ENCODE results near the gene WDFY4. TPM values are rescaled to one million over a fixed set of nuclear protein-coding genes. Genes with fewer than 3 reads are reported as not detected.

The WDFY4 gene
- total RNA-seq, 1 experiment from 2014 or later: not detected

DNA sequence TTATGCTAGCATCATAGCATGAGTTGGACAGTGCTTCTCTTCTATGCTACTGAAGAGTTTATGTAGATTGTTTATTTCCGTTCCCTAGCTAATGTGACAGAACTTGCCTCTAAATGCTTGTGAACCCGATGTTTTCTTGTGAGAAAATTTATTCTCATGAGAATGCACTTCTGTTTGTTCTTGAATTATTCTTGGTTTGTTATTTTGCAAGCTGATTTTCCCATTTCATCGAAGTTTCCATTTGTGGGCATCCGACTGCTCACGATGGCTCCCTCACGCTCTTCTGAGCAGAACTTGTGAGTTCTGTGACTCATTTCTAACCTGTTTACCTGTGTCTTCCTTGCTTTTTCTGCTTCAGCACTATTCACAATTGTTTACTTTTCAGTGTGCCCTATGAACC, 59.9 kb downstream of the WDFY4 start:
- DNase-seq (ENCODE audit: low read depth): no peak

DNA sequence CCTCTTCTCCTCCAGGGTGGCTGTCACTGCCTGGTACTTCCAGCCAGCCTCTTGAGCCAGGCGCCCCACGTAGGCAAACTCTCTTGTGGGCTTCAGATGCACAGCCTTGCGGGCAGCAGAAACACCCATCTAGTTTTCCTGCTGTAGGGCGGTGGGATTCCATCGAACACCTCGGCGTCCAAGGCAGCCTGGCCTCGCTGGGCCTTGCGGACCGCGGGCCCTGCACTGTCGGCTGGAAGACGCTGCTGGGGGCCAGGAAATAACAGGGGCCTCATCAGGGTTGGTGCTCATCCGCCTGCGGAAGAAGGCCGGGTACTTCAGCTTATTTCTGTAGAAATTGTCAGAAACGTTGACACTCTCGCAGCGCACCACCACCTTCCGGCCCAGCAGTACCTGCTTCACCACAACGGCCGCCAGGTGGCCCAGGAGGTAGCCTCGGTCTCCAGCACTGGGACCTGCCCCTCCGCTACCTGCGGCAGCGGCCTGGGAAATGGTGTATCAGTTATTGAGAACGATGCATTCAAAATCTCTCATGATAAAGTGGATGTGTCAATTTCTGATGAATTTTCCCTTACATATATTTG, 61.1 kb downstream of the WDFY4 start:
- no peak for DNase-seq (ENCODE audit: low read depth)

GRCh38 chr10:48748573-48748972, 63.9 kb downstream of the WDFY4 start:
- DNase-seq (ENCODE audit: low read depth): no peak

DNA sequence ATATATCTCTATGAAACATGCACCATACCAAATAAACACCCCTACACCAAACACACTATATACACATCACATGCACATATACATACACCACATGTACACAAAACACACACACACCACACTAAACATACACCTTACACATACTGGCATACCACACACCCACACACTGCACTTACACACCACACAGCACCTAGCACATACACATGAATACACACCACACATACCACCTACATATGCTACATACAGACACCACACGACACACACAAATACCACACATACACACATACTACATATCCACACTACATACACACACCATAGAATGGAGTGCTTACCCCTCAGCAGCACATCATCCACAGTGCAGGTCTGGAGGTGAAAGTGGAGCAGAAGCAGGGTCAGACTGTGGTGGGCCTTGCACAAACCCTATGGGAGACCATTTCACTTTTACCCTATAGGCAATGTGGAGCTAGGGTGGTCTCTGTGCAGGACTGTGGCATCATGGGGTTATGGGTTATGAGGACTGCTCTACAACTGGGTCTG, 64.6 kb downstream of the WDFY4 start:
- DNase-seq (ENCODE audit: low read depth): no peak

GRCh38 chr10:48750019-48750418, 65.3 kb downstream of the WDFY4 start:
- no peak for DNase-seq (ENCODE audit: low read depth)

- no peak for DNase-seq (ENCODE audit: low read depth)
Observed at GRCh38 chr10:48750991-48751390, 66.3 kb downstream of the WDFY4 start.

DNA sequence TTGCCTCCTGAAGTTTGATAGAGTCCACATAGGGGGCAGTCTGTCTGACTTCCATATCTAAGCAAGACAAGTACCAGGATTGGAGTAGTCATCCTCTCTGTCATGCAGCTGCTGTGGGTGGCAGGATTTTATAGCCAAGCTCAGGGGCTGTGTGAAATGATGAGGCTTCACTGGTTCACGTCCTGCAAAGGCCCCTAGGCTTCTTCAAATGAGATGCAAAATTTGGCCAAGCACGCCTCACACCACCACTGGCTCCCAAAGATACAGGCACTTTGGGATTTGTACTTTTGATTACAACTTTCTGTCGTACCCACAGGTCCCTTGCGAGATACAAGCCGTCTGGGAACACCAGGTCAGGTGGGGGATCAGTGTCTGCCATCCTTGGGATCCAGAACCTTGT, 67.1 kb downstream of the WDFY4 start:
- no peak for DNase-seq (ENCODE audit: low read depth)

DNA sequence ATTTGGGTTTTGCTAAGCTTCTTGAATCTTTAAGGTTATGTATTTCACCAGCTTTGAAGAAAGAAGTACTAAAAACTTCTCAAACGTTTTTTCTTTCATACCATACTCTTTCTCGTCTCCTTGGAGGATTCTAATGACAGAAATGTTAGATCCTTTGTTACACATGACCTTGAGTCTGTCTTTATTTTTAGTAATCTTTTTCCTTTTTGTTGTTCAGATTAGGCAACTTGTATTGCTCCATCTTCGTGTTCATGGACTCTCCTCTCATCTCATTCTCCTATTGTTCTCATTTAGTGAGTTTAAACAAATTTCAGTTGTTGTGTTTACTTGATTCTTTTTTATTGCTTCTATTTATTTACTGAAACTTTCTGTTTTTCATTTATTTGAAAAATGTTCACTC, 73.7 kb downstream of the WDFY4 start:
- no peak for DNase-seq (ENCODE audit: low read depth)

- DNase-seq (ENCODE audit: low read depth): no peak
Observed at GRCh38 chr10:48759113-48759901, 74.6 kb downstream of the WDFY4 start.

GRCh38 chr10:48760983-48761382, 76.3 kb downstream of the WDFY4 start:
- DNase-seq (ENCODE audit: low read depth): no peak

DNA sequence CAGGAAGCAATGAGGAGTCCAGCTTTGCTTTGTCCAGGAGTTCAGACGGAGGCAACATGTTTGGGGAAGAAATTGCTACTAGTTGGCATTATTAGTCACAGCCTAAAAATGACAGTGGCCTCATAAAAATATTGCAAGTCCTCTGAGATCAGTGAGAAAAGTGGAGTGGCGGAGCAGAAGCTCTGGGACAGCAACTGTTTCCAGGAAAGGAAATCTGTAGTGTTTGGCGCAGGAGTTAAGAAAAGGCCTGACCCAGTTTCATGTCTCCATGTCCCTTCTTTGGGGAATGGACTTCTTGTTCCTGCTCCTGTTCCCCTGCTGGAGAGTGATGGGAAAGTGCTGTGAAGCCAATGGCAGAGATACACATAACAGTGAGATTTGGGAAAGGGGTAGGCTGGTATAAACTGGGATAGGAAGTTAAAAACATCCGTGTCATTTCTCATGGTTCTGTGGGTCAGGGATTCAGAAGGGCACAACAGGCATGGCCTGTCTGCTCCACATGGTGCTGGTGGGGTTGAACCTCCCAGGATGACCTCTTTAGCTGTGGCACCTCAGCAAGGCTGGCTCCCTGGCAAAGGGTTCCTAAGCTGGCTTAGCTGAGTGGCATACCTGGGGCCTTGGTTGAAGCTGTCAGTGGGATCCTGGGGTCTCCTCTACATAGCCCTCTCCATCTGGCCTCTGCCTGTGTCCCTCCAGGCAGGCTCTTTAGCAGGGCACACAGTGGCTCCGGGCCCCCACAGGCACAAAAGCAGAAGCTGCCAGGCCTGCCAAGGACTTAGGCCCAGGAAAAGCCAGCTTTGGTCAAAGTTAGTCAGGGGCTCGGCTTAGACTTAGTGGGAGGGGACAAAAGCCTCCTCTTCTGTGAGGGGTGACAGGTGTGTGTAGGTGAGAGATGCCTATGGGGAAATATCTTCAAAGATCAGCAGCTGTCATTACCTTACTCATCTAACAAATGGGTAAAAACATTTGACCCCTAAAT, 77.7 kb downstream of the WDFY4 start:
- no peak for DNase-seq (ENCODE audit: low read depth)

- DNase-seq (ENCODE audit: low read depth): no peak
Observed at GRCh38 chr10:48763403-48763965, 78.8 kb downstream of the WDFY4 start.

DNA sequence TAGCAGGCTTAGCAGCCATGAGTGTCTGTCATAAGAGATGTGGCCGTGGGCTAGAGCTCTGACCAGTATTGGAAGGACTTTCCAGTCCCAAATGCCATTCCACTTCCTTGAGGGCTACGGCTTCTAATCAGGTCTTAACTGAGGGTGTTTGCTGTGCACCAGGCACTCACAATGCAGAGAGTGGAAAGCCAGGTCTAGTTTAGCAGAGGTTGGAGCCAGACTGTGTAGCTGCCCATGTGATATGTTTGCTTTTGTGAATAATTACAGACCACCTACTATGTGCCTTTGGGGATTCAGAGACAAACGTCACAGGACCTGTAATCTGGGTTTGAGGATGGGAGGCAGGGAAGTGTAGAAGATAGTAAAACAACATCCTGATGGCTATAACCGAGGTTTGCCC, 79.8 kb downstream of the WDFY4 start:
- no peak for DNase-seq (ENCODE audit: low read depth)

DNA sequence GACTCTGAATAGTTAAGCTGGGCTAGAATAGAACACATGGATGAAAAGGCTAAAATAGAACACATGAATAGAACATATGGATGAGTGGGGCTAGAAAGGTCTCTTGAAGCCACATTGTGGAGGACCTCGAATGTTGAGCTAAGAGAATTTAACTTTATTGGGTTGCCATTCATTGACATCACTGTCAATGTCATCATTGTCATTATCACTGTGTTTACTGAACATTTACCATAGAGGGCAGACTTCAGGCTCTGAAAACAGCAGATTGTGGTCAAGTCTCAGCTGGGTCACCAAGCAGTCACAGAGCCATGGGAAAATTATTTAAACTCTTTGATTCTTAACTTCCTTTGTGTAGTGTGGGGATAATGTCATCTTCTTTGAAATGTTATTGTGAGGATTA, 80.4 kb downstream of the WDFY4 start:
- DNase-seq (ENCODE audit: low read depth): no peak

DNA sequence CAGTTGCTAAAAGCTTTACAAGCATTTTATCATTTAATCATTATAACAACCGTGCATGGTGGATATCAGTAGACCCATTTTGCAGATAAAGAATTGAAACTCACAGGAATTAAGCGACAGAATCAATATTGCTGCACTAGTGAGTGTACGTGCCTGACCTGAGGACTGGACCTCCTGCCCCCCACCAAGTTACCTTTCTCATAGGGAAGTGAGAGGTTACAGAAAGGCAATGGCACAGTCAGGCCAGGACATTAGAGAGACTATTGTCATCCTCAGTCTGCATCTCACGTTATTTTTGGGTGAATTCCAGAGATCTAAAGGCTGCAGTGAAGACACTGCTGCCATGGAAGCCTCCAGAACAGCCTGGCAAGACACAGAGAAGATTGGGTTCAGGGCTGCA, 80.9 kb downstream of the WDFY4 start:
- no peak for DNase-seq (ENCODE audit: low read depth)

DNA sequence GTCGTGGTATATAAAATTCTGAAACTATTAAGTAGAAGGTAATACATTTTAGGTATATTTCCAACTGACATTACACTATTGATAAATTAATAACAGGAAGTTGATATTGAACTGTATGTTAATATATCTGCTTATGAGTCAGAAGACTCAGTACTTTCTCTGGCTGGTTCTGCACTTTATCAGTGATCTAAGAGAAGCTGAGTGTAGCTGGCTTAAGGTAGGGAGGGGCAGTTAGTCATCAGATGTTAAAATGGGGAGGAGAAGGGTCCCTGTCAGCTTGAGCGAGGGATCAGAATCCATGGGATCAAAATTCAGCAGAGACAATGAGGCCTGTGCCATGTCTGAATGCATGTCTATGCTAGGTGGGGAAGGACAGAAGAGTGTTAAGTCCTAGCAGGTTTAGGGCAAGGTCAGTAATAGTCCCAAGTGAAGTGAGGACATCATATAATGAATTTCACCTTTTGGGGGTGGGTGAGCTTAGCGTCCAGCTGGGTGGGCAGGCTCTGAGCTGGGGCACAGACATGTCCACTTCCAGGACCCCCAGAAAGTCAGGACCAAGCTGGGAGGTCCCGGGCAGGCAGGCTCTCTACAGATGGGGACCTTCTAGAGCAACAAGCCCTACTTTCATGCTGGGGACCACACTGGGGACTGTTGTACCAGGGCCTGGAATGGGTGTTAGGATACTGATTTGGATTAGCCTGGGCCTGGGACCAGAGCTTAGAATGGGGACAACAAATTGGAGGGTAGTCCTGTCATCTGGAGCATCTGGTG, 82.9 kb downstream of the WDFY4 start:
- no peak for DNase-seq (ENCODE audit: low read depth)

DNA sequence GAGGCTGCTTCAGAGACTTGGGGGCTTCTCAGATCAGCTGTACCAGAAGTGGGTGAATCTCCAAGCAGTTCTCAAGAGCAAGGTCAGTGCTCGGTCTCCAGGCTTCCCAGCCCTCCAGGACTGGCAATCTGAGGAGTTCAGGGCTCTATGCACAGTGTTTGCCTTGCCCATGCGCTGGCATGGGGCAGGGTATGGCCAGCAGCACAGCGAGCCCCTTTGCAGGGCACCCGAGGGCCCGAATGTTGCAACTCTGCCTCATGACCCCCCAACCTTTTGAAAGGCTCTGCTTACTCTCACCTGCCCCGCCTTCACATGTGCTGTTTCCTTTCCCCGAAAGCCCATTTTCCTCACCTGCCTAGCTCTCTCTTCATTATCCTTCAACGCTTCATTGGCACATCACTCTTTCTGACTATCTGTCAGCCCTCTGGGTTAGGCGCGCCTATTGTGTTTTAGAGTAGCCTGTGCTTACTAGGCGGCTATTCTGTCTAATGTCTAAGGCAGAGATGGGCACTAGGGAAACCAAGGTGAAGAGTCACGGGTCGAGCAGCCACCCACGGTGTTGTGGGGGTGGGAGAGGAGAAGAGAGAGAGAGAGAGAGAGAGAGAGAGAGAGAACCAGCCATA, 83.6 kb downstream of the WDFY4 start:
- no peak for DNase-seq (ENCODE audit: low read depth)

- DNase-seq (ENCODE audit: low read depth): no peak
Observed at GRCh38 chr10:48768926-48769325, 84.3 kb downstream of the WDFY4 start.

DNA sequence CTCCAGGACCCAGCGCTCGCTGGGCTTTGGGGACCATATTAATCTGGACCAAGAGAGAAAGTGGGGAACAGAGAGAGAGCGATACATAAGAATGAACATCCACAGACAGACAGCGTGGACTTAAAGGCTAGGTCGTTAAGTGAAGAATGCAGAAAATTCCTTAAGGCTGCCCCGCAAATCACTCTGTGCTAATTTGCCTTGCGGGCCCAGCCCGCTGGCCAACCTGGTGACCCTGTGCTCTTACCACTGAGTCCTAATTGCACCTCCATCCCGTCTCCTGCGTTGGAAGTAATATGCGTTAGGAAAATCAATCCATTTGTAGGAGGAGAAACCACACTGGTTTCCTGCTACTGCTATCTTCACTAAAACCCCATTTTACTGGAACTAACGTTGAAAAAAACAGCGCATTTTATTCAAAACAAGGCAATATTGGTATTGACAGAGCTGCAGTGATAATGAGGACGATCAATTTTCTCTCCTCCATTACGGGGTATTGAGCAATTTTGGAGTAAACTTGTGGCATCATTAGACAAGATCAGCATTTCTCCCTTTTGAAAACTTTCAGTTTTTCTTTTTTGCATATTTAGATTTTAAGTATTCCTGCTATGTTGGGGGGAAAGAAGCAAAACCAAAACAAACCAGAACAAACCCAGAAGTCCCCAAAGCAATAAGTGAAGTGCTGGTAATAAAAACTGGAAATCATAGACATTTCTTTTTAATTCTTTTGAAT, 85.2 kb downstream of the WDFY4 start:
- no peak for DNase-seq (ENCODE audit: low read depth)

DNA sequence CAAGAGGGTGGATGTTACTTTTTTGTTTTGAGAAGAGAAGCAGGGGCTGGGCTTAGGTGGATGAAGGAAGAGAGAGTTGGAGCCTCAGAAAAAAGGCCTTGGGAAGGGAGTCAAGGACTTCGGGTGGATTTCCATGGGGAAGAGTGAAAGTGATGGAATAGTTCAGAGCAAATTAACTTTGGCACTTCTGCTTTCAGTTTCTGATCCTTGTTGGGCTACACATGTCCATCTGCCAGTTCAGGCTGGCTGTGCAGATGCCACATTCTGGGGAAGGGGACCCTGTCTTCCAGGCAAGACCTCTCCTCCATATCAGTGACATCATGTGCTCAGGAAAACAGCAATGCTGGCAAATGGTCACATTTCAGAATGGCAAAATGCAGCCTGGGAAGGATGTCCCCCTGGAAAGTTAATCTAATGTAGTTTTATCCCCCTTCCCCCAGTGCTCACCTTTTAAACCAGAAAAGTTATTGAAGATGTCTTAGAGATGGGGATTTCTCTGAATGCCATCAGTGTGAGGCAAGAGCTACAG, 86.0 kb downstream of the WDFY4 start:
- DNase-seq (ENCODE audit: low read depth): no peak

Data from Daoy (cell line).